ENCODE measurements around the gene KNL1.

DNA sequence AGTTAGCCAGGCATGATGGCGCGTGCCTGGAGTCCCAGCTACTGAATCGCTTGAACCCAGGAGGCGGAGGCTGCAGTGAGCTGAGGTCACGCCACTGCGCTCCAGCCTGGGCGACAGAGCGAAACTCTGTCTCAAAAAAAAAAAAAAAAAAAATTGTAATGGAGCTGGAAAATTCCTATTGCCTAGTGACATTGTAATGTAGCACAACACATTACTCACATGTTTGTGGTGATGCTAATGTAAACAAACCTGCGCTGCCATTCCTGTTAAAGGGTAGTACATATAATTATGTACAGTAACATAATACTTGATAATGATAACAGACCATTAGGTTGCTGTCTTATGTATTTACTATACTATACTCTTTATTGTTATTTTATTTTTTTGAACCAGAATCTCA is 39.1 kb downstream of the KNL1 start:
- TF ChIP-seq, protein P1, sequence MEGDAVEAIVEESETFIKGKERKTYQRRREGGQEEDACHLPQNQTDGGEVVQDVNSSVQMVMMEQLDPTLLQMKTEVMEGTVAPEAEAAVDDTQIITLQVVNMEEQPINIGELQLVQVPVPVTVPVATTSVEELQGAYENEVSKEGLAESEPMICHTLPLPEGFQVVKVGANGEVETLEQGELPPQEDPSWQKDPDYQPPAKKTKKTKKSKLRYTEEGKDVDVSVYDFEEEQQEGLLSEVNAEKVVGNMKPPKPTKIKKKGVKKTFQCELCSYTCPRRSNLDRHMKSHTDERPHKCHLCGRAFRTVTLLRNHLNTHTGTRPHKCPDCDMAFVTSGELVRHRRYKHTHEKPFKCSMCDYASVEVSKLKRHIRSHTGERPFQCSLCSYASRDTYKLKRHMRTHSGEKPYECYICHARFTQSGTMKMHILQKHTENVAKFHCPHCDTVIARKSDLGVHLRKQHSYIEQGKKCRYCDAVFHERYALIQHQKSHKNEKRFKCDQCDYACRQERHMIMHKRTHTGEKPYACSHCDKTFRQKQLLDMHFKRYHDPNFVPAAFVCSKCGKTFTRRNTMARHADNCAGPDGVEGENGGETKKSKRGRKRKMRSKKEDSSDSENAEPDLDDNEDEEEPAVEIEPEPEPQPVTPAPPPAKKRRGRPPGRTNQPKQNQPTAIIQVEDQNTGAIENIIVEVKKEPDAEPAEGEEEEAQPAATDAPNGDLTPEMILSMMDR (IDR thresholded peaks at IDR 0.05; ENCODE audit: insufficient read depth, low read length, poor library complexity, severe bottlenecking) = no peak
- no peak for TF ChIP-seq EZH2phosphoT487 (conservative IDR thresholded peaks at IDR 0.05; ENCODE audit: low read length)

Measured in SU-DHL-6 (cell line).